ENCODE measurements around the gene DLD.

DLD gene

DNA sequence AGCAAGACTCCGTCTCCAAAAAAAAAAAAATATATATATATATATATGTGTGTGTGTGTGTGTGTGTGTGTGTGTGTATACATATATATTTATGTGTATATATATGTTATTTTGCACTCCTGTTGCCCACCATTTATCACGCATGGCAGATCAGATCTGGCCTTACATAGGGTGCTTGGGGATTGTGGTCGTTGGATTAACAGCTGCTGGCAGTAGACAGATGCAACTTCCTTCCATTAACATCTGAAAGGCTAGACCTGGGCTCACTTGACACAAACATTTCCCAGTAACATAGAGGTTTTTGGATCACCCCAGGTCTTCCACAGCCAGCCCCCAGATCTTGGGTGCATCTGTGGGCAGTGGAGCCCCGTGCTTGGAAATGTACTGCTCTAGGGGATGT lies 40.8 kb upstream of the DLD start:
- TF ChIP-seq, protein P1, sequence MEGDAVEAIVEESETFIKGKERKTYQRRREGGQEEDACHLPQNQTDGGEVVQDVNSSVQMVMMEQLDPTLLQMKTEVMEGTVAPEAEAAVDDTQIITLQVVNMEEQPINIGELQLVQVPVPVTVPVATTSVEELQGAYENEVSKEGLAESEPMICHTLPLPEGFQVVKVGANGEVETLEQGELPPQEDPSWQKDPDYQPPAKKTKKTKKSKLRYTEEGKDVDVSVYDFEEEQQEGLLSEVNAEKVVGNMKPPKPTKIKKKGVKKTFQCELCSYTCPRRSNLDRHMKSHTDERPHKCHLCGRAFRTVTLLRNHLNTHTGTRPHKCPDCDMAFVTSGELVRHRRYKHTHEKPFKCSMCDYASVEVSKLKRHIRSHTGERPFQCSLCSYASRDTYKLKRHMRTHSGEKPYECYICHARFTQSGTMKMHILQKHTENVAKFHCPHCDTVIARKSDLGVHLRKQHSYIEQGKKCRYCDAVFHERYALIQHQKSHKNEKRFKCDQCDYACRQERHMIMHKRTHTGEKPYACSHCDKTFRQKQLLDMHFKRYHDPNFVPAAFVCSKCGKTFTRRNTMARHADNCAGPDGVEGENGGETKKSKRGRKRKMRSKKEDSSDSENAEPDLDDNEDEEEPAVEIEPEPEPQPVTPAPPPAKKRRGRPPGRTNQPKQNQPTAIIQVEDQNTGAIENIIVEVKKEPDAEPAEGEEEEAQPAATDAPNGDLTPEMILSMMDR (IDR thresholded peaks at IDR 0.05; ENCODE audit: insufficient read depth, low read length, poor library complexity, severe bottlenecking), result no peak
- DNase-seq (ENCODE audit: extremely low read depth, insufficient read length), result no peak
- no peak overlapping the region for H3K4me3 ChIP-seq (replicated peaks; ENCODE audit: low read depth, low read length)

DNA sequence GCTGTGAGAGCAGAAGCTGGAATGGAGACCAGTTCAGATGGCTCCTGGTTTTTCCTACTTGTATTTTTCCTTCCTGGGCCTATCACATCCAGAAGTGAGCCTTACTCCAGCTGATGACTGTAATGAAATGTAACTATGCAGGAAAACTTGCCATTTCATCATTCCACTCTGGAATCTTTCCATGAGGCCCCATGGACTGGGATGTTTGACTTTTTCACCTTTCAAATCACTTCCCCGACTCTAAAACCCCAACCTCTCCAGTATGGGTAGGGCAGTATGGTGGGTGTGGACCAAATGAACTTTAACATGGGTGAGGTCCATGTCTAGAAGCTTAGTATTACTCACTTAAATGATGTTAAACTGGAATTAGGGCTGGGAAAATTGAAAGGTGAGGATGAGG lies 40.3 kb upstream of the DLD start:
- Histone ChIP-seq H3K4me3 (replicated peaks; ENCODE audit: low read depth, low read length) (no peak overlapping the region), H3K27me3 (replicated peaks; ENCODE audit: control insufficient read depth, insufficient read depth, low read length) (no peaks in the 10 kb centered on the region), H3K36me3 (ENCODE audit: control insufficient read depth, insufficient read depth, low read length) (no peaks in the 10 kb centered on the region)
- TF ChIP-seq, protein P1 (IDR thresholded peaks at IDR 0.05; ENCODE audit: insufficient read depth, low read length, poor library complexity, severe bottlenecking), result no peak
- no peak for DNase-seq (ENCODE audit: extremely low read depth, insufficient read length)

More for the DNA sequence above, 40.8 kb upstream of the DLD start:
- no peaks in the 10 kb centered on the region for H3K27me3 ChIP-seq (replicated peaks; ENCODE audit: control insufficient read depth, insufficient read depth, low read length)
- no peaks in the 10 kb centered on the region for H3K36me3 ChIP-seq (ENCODE audit: control insufficient read depth, insufficient read depth, low read length)

DNA sequence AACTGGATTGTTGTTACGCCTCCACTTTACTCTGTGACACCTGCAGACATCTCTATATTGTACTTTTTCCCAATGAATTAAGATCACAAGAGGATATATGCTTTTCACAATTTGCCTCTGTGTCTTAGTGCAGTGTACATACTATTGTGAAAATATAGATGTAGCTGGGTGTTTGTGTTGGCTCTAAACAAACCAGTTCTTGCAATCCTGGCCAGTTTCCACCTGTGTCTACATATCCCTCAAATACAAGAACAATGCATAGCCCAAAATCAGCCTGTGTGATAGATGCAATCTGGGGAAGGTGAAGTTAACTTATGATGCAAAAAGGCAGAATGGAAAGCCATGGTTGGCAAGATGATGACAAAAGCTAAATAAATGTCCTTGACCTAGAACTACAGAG lies 36.5 kb upstream of the DLD start:
- DNase-seq (ENCODE audit: extremely low read depth, insufficient read length), result no peak
- H3K36me3 ChIP-seq (ENCODE audit: control insufficient read depth, insufficient read depth, low read length), result no peaks in the 10 kb centered on the region
- no peak overlapping the region for H3K4me3 ChIP-seq (replicated peaks; ENCODE audit: low read depth, low read length)
- no peaks in the 10 kb centered on the region for H3K27me3 ChIP-seq (replicated peaks; ENCODE audit: control insufficient read depth, insufficient read depth, low read length)
- TF ChIP-seq, protein P1 (IDR thresholded peaks at IDR 0.05; ENCODE audit: insufficient read depth, low read length, poor library complexity, severe bottlenecking), result no peak

DNA sequence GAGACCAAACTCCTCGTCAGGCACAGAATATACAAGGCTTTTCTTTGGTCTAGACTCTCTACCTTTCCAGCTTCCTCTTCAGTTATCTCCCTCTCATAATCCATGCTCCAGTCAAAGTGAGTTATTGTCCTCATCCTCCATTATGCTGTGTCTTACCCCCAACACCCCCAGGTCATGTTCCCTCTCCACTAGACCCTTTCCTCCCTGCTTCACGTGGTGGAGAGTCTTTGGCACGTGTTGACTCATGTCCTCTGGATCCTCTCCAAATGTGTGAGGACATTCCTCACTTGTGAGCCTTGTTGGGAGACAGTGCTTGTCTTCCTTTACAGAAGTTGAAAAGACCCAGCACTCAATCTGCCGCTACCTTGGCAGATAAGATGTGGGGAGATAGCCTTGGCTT lies 36.0 kb upstream of the DLD start:
- TF ChIP-seq, protein P1 (IDR thresholded peaks at IDR 0.05; ENCODE audit: insufficient read depth, low read length, poor library complexity, severe bottlenecking), result no peak
- H3K4me3 ChIP-seq (replicated peaks; ENCODE audit: low read depth, low read length), result no peak overlapping the region
- H3K27me3 ChIP-seq (replicated peaks; ENCODE audit: control insufficient read depth, insufficient read depth, low read length), result no peaks in the 10 kb centered on the region
- no peak for DNase-seq (ENCODE audit: extremely low read depth, insufficient read length)
- H3K36me3 ChIP-seq (ENCODE audit: control insufficient read depth, insufficient read depth, low read length), result no peaks in the 10 kb centered on the region

DNA sequence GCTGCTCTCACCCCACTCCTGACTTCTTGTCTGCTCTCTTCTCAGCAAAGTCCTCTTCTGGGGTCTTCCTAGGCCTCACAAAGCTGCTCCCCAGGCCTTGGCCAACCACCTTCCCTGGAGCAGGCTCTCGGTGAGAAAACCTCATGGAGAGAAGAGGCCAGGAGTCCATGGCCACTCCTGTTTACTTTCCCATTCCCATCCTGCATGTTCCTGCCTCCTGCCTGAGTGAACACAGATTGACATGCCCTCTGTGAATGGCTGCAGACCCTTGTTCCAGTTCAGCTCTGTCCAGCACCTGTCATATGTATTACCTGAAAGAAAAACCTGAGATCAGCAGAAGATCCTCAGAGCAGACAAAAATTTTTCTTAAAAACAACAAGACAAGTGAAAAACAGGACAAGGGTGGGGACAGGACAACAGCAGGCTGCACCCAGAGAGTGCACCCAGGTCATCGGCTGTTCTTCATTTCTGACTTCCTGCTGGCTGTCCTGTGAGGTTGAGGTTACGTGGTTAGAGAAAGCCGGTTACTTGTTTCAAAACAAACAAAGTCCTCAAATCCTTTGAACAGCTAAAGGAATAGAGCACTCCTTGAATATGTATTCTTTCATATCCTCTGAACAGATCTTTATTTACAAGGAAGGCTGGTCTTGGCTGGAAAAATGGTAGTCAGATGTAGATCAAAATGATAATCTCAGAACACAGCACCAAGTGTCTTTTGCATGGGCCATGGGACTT lies 34.0 kb upstream of the DLD start:
- Histone ChIP-seq H3K4me3 (replicated peaks; ENCODE audit: low read depth, low read length) (no peak overlapping the region), H3K36me3 (ENCODE audit: control insufficient read depth, insufficient read depth, low read length) (no peaks in the 10 kb centered on the region), H3K27me3 (replicated peaks; ENCODE audit: control insufficient read depth, insufficient read depth, low read length) (no peaks in the 10 kb centered on the region; the same call in 1 of the 2 replicates)
- TF ChIP-seq, protein P1 (IDR thresholded peaks at IDR 0.05; ENCODE audit: insufficient read depth, low read length, poor library complexity, severe bottlenecking), result no peak
- no peak for DNase-seq (ENCODE audit: extremely low read depth, insufficient read length)

DNA sequence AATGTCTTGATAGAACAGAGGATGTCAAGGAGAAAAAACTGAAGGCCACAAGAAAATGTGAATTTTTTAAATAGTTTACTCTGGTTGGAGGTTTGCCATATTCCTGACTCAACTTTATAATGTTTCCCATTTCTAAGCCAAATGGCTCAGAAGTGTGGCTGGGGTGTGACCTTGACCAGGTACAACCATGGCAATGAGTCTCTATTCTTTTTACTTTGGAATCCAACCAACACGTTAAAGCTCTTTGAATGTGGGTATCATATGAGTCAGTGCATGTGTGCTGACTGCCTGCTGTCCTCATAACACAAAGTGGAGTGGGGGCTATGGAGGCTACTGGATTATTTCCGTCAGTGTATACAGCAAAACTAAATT lies 33.5 kb upstream of the DLD start:
- H3K36me3 ChIP-seq (ENCODE audit: control insufficient read depth, insufficient read depth, low read length), result no peaks in the 10 kb centered on the region
- no peak for DNase-seq (ENCODE audit: extremely low read depth, insufficient read length)
- H3K27me3 ChIP-seq (replicated peaks; ENCODE audit: control insufficient read depth, insufficient read depth, low read length), result no peaks in the 10 kb centered on the region; the same call in 1 of the 2 replicates
- H3K4me3 ChIP-seq (replicated peaks; ENCODE audit: low read depth, low read length), result no peak overlapping the region
- TF ChIP-seq, protein P1 (IDR thresholded peaks at IDR 0.05; ENCODE audit: insufficient read depth, low read length, poor library complexity, severe bottlenecking), result no peak
